Measurements from ENCODE around the gene EFNA2. TPM values are rescaled to one million over a fixed set of nuclear protein-coding genes. Genes with fewer than 3 reads are reported as not detected.
"Not testable (repeated sequence)": the region's sequence is repeated elsewhere in the genome, so short reads cannot be mapped to it uniquely, and the experiment has no call there.

Gene EFNA2
- total RNA-seq, 1 donor from 2014 or later: not detected

DNA sequence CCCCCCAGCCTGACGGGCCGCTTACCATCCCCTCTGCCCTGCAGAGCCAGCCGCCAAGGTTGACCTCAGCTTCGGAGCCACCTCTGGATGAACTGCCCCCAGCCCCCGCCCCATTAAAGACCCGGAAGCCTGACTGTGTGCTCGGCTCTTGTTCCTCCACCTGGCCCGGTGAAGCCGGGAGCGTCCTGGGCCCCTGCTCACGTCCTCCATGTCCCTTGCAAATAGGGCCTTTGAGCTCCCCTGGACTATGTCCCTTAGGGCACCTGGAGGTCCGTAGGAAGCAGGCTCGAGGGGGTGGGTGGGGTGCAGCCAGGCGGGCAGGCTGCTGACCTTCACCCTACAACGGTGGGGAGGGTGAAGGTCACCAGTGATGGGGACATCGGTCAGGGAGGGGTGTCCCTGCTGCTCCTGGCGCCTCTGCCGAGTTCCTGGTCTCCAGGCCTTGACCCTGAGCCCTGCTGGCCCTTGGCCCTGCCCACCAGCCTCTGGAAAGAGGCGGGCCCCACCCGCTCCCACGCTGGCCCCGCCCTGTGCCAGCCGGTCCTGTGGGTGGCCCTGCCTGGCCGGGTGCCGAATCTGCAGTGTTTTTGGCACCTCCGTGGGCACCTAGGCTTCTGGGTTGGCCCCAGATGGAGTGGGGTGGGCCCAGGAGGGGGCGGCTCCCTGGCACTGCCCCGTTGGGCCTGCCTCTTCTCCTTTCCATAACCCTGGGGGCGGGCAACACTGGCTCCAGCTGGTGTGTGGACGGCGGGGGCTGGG lies 40.8 kb upstream of the EFNA2 start:
- peak overlapping the region; percentile 42 for H3K4me3 ChIP-seq
- TF ChIP-seq, protein P1, sequence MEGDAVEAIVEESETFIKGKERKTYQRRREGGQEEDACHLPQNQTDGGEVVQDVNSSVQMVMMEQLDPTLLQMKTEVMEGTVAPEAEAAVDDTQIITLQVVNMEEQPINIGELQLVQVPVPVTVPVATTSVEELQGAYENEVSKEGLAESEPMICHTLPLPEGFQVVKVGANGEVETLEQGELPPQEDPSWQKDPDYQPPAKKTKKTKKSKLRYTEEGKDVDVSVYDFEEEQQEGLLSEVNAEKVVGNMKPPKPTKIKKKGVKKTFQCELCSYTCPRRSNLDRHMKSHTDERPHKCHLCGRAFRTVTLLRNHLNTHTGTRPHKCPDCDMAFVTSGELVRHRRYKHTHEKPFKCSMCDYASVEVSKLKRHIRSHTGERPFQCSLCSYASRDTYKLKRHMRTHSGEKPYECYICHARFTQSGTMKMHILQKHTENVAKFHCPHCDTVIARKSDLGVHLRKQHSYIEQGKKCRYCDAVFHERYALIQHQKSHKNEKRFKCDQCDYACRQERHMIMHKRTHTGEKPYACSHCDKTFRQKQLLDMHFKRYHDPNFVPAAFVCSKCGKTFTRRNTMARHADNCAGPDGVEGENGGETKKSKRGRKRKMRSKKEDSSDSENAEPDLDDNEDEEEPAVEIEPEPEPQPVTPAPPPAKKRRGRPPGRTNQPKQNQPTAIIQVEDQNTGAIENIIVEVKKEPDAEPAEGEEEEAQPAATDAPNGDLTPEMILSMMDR (IDR thresholded peaks at IDR 0.05): no peak
- peaks cover 4% of the 10 kb centered on the region for H3K36me3 ChIP-seq
- ATAC-seq: peak; percentile 39 to 48
- no peaks in the 10 kb centered on the region for H3K27me3 ChIP-seq (ENCODE audit: low read depth)
- H3K9me3 ChIP-seq: no peaks in the 10 kb centered on the region
- intact Hi-C loops (cut with DNase I): no loop called here
- H3K27ac ChIP-seq: peak overlapping the region; percentile 81
- DNase-seq: peak; percentile 89
- H3K4me1 ChIP-seq: peaks cover 69% of the 10 kb centered on the region

DNA sequence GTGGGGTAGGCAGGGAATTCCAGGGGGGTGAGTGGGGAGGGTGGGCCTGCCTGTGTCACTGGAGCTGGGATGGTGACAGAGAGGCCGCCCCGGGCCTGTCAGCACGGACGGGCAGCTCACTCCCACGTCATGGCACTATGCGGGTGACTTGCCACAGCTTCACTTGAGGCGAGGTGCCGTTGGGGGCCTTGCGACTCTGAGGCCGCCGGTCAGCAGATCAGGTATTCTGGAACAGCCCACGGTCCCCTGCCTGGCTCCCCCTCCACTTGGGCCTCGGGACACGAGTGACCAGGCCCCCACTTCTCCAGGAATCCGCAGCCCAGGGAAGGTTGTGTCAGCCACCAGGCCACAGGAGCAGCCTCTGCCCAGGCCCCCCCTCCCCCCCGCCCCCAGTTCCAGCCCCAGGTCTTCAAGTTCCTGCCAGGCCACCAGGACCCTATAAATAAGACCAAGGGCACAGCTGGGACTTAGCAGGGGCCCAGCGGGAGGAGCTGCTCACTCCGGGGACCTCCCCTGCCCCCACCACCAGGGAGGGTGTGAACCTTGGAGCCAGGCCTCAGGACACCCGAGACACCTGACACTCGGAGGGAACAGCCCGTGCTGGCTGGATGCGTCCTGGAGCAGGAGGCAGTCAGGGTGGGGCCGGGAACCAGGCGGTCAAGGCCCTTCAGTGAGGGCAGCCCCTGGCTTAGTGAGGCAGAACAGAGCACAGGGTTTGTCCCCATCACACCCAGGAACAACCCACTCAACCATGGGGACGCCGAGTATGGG lies 40.0 kb upstream of the EFNA2 start:
- H3K27ac ChIP-seq: peak overlapping the region; percentile 81
- no peak for ATAC-seq
- H3K4me3 ChIP-seq: no peak overlapping the region
- peaks cover 66% of the 10 kb centered on the region for H3K4me1 ChIP-seq
- DNase-seq: peak; percentile 77
- H3K27me3 ChIP-seq (ENCODE audit: low read depth): no peaks in the 10 kb centered on the region
- H3K36me3 ChIP-seq: peaks cover 4% of the 10 kb centered on the region
- TF ChIP-seq, protein P1 (IDR thresholded peaks at IDR 0.05): no peak
- no peaks in the 10 kb centered on the region for H3K9me3 ChIP-seq
- intact Hi-C loops (cut with DNase I): no loop called here

DNA sequence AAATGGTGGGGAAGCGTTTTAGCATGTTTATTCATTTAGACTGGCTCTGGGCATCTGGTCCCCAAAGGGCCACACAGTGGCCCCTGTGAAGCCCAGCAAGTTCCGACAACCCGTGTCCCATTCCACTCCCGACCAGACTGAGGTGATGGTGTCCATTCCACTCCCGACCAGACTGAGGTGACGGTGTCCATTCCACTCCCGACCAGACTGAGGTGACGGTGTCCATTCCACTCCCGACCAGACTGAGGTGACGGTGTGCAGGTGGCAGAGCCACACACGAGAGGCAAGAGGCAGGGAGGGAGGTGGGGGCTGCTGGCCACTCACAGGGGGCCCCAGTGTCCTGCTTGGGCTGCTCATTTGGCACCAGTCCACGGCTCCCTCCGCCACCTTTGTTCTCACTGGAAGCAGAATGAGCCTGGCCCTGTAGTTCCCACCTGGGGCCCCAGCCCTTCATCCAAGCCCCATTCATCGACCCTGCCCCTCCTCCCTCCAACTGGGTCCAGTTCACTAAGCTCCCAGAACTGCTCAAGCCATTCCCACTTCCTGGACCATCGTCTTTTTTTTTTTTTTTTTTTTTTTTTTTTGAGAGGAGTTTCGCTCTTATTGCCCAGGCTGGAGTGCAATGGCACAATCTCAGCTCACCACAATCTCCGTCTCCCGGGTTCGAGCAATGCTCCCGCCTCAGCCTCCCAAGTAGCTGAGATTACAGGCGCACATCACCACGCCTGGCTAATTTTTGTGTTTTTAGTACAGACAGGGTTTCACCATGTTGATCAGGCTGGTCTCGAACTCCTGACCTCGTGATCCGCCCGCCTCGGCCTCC lies 39.2 kb upstream of the EFNA2 start:
- intact Hi-C loops (cut with DNase I); DNase-seq; H3K36me3 ChIP-seq; H3K27me3 ChIP-seq (ENCODE audit: low read depth); ATAC-seq; H3K4me3 ChIP-seq; H3K9me3 ChIP-seq: not testable (repeated sequence)
- Histone ChIP-seq H3K27ac (peak overlapping the region; percentile 18), H3K4me1 (peaks cover 59% of the 10 kb centered on the region)

DNA sequence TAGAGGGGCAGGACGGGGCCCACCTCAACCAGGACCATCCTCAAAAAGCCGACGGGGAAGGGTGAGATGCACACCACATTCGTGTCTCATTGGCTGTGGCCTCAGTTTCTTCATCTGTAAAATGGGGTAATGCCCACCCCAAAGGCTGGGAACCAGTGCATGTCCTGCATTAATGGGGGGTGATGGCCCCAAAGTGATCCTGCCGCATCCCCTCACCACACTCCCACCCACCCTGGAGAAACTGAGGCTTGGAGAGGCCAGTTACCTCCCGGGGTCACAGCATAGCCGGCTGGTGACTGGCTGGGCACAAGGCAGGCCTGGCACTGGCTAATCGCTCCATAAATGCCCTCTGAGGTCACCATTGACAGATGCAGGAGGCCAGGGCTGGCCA lies 37.9 kb upstream of the EFNA2 start:
- intact Hi-C loops (cut with DNase I): no loop called here
- H3K27me3 ChIP-seq (ENCODE audit: low read depth): no peaks in the 10 kb centered on the region
- no peaks in the 10 kb centered on the region for H3K9me3 ChIP-seq
- peaks cover 56% of the 10 kb centered on the region for H3K4me1 ChIP-seq
- TF ChIP-seq, protein P1 (IDR thresholded peaks at IDR 0.05): no peak
- H3K27ac ChIP-seq: peak overlapping the region; percentile 98
- peak; percentile 79 for DNase-seq
- no peak for ATAC-seq
- peak overlapping the region; percentile 77 for H3K4me3 ChIP-seq
- H3K36me3 ChIP-seq: peaks cover 12% of the 10 kb centered on the region

DNA sequence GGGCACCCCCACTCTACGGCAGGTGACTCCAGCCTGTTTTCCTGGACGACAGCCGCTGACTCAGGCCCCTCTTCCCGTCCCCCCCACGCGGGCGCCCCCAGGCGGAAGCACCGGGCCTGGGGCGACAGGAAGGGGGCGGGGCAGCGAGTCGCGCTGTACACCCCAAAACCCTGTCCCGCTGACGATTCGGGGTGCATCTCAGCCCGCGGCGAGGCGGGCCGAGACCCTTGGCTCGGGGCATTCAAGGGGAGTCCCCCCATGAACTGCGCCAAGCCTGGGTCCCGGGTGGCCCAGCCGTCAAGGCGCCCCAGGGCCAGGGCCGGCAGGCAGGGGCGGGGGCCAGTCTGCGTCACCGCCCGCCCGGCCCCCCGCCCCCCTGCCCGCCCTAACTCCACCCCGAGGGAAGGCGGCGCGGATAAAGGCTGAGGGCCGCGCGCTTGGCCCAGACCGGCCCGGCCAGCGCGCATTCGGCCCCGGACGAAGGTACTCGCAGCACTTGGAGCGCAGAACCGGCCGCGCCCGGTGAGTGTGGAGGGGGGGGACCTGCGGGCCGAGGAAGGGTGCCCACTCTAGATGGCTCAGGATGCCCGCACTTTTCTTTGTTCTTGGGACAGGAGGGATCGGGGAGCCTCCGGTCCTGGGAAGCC lies 37.4 kb upstream of the EFNA2 start, which contains the start of gene MIDN:
TSS of gene MIDN (plus strand) at position 445 of the 647 bp plus-strand sequence. CDS start 1,714 bp downstream, outside the sequence.
- intact Hi-C loops (cut with DNase I): no loop called here
- Histone ChIP-seq H3K27me3 (ENCODE audit: low read depth) (no peaks in the 10 kb centered on the region), H3K4me1 (peaks cover 51% of the 10 kb centered on the region), H3K36me3 (peaks cover 12% of the 10 kb centered on the region), H3K27ac (peak within 1 kb of the TSS; percentile 98), H3K9me3 (no peaks in the 10 kb centered on the region), H3K4me3 (peak within 1 kb of the TSS; percentile 77)
- ATAC-seq: peak; percentile 52 to 55
- peak; percentile 92 for DNase-seq
- TF ChIP-seq, protein P1 (IDR thresholded peaks at IDR 0.05): peak; percentile 46
